HepG2 (cell line): ENCODE measurements around the gene CD1C. TPM values are rescaled to one million over a fixed set of nuclear protein-coding genes. Genes with fewer than 3 reads are reported as not detected.

Experiments
- ATAC-seq: fragments of 200-7000 bp; cut with Tn5 transposase; 3 replicates; pipeline ENCODE4 v1.9.1; 2020; ENCODE audit warnings: mild to moderate bottlenecking, moderate library complexity
- BruUV-seq: library from RNA; stranded (reverse); fragments of 400-500 nt; replicated peaks from 2 replicates; lab custom pipeline; 2021; lab: Mats Ljungman, UMichigan
- CTCF ChIA-PET: fragments of 300-600 bp; formaldehyde crosslinking; extraction: SDS; loops from one replicate; lab custom pipeline; 2021; ENCODE audit warnings: low total read pairs, inconsistent platforms, low intra/inter-chr PET ratio; lab: Yijun Ruan, JAX
- POLR2A ChIA-PET: fragments of 350-600 bp; sonication (Branson Sonifier 250); formaldehyde crosslinking; loops from one replicate; lab custom pipeline; 2020; ENCODE audit warnings: antibody characterized with exemption, inconsistent platforms; lab: Yijun Ruan, JAX
- DNase-seq: peaks from one replicate; pipeline ENCODE4 v3.0.0-alpha.2; 2015; ENCODE audit warnings: low spot score
- FAIRE-seq: peaks from 3 replicates; lab custom pipeline; 2011; peaks lifted over from hg19 to GRCh38; lab: Jason Lieb, UNC
- H2AFZ ChIP-seq: one replicate; pipeline ENCODE4 v1.6.1; 2011; ENCODE audit warnings: low read length, inconsistent platforms
- H3K27ac ChIP-seq: fragments of 300-600 bp; 3 replicates; pipeline ENCODE4 v1.8.0; 2011; ENCODE audit warnings: mixed run types, mild to moderate bottlenecking, mixed read lengths, low read length, inconsistent platforms; ENCODE audit not compliant: insufficient read depth; ENCODE audit errors: extremely low read length
- H3K27me3 ChIP-seq, 2 experiments: fragments of 200-600 bp in 1 of 2; 2 replicates in 1 of 2; 3 replicates in 1 of 2; pipeline versions ENCODE4 v1.6.0 to v1.8.0; 2011; ENCODE audit warnings: low read length in 2 of 2, mild to moderate bottlenecking in 2 of 2, moderate library complexity in 2 of 2, inconsistent platforms in 1 of 2; ENCODE audit not compliant: insufficient read depth in 2 of 2, control insufficient read depth in 1 of 2
- H3K36me3 ChIP-seq, 2 experiments: fragments of 200-600 bp in 1 of 2; replicated peaks in 1 of 2; 2 replicates in 1 of 2; 3 replicates in 1 of 2; pipeline versions ENCODE4 v1.5.1 to v1.8.0; 2011; ENCODE audit warnings: low read length in 2 of 2, inconsistent platforms in 1 of 2; ENCODE audit not compliant: insufficient read depth in 2 of 2, control insufficient read depth in 1 of 2
- H3K4me1 ChIP-seq: 2 replicates; pipeline ENCODE4 v1.5.1; 2012; ENCODE audit warnings: low read length, inconsistent platforms; ENCODE audit not compliant: insufficient read depth
- H3K4me2 ChIP-seq: 2 replicates; pipeline ENCODE4 v1.6.0; 2011; ENCODE audit warnings: low read depth, low read length, inconsistent platforms
- H3K4me3 ChIP-seq, 3 experiments: fragments of 200-600 bp in 1 of 3; sonication (generic), shearing (Covaris generic) in 1 of 3; replicated peaks in 1 of 3; 2 replicates each; pipeline ENCODE4 v1.5.1; 2011 to 2016; ENCODE audit warnings: low read length in 3 of 3, inconsistent platforms in 2 of 3, low read depth in 2 of 3, mild to moderate bottlenecking in 2 of 3, control low read depth in 1 of 3, mixed read lengths in 1 of 3; ENCODE audit not compliant: insufficient read depth in 1 of 3
- H3K79me2 ChIP-seq: one replicate; pipeline ENCODE4 v1.6.1; 2011; ENCODE audit warnings: low read length, inconsistent platforms; ENCODE audit not compliant: insufficient read depth
- H3K9ac ChIP-seq: 2 replicates; pipeline ENCODE4 v1.6.0; 2011; ENCODE audit warnings: mild to moderate bottlenecking, low read depth, low read length, inconsistent platforms; ENCODE audit not compliant: insufficient read depth
- H3K9me3 ChIP-seq: 2 replicates; pipeline ENCODE4 v1.5.1; 2012; ENCODE audit warnings: mild to moderate bottlenecking, low read length
- H4K20me1 ChIP-seq: 2 replicates; pipeline ENCODE4 v1.6.0; 2011; ENCODE audit warnings: inconsistent platforms, mild to moderate bottlenecking, low read length, moderate library complexity; ENCODE audit not compliant: insufficient read depth
- CSRNP1 ChIP-seq: sonication (generic); formaldehyde crosslinking; IDR thresholded peaks from 2 replicates; pipeline ENCODE4 v1.8.1; 2023; ENCODE audit warnings: mild to moderate bottlenecking, missing genetic modification reagents
- GMEB1 ChIP-seq: sonication (generic); formaldehyde crosslinking; IDR thresholded peaks from 2 replicates; pipeline ENCODE4 v1.5.1; 2020; ENCODE audit warnings: missing genetic modification reagents, mild to moderate bottlenecking, borderline replicate concordance
- KDM4B ChIP-seq: sonication (generic); formaldehyde crosslinking; IDR thresholded peaks from 2 replicates; pipeline ENCODE4 v1.4.0; 2020; ENCODE audit warnings: missing genetic modification reagents
- KMT2A ChIP-seq: sonication (generic); formaldehyde crosslinking; IDR thresholded peaks from 2 replicates; pipeline ENCODE4 v1.4.0; 2020; ENCODE audit warnings: missing genetic modification reagents
- MAFF ChIP-seq: IDR thresholded peaks from 2 replicates; pipeline ENCODE4 v1.6.1; 2011; ENCODE audit warnings: low read depth, low read length, improper control_type of control experiment
- MZF1 ChIP-seq: sonication (generic); formaldehyde crosslinking; IDR thresholded peaks from 2 replicates; pipeline ENCODE4 v1.8.1; 2023; ENCODE audit warnings: mild to moderate bottlenecking, missing genetic modification reagents, borderline replicate concordance
- RFX3 ChIP-seq: IDR thresholded peaks from 2 replicates; pipeline ENCODE4 v1.6.1; 2016; ENCODE audit warnings: missing biosample characterization, missing genetic modification reagents
- ZNF547 ChIP-seq: sonication (generic); formaldehyde crosslinking; IDR thresholded peaks from 2 replicates; pipeline ENCODE4 v1.5.1; 2020; ENCODE audit warnings: mild to moderate bottlenecking, missing genetic modification reagents
- ZNF619 ChIP-seq: sonication (generic); formaldehyde crosslinking; IDR thresholded peaks from 2 replicates; pipeline ENCODE4 v1.4.0; 2020; ENCODE audit warnings: mild to moderate bottlenecking, missing genetic modification reagents
- ZSCAN30 ChIP-seq: sonication (generic); formaldehyde crosslinking; IDR thresholded peaks from 2 replicates; pipeline ENCODE4 v1.5.0; 2020; ENCODE audit warnings: mild to moderate bottlenecking, missing genetic modification reagents
- in situ Hi-C: cut with HindIII; loops from 2 replicates; pipeline ENCODE4 v1.10.0; 2017; ENCODE audit warnings: low pct_unique_long_range_greater_than_20kb; ENCODE audit not compliant: extremely low pct_ligation_motif_present
- intact Hi-C: fragments of 100-400 bp; cut with micrococcal nuclease; formaldehyde crosslinking; loops from one replicate; pipeline ENCODE4 v1.10.0; 2022; ENCODE audit not compliant: unreplicated experiment
- polyA plus RNA-seq, 8 experiments: library from polyadenylated mRNA; depleted of rRNA in 3 of 8; stranded (reverse) in 7 of 8; unstranded in 1 of 8; fragments of >200 nt; fragmentation: Illumina TruSeq in 4 of 8; extraction: Trizol in 4 of 8; gene quantifications; 2 replicates each; pipeline versions ENCODE4 v1.2.1 to v1.2.3, GENCODE V29; 2011 to 2016; ENCODE audit warnings: low read depth in 4 of 8, missing spikeins in 1 of 8, mixed read lengths in 1 of 8; ENCODE audit not compliant: insufficient read depth in 1 of 8
- total RNA-seq, 5 experiments: library from RNA; depleted of rRNA; stranded (reverse); fragments of >200 nt; fragmentation: Illumina TruSeq; extraction: Trizol; gene quantifications; 2 replicates each; pipeline ENCODE4 v1.2.3, GENCODE V29; 2016; ENCODE audit warnings: low read depth in 1 of 5
- TF ChIP-seq, protein P1 (sequence below): fragments of 450-650 bp; IDR thresholded peaks from 2 replicates; pipeline ENCODE4 v1.6.1; 2017; ENCODE audit warnings: mild to moderate bottlenecking
- TF ChIP-seq, protein P2 (sequence below): sonication (generic); formaldehyde crosslinking; IDR thresholded peaks from 2 replicates; pipeline ENCODE4 v1.4.0; 2020; ENCODE audit warnings: missing genetic modification reagents
- TF ChIP-seq, protein P3 (sequence below): sonication (generic); formaldehyde crosslinking; IDR thresholded peaks from 2 replicates; pipeline ENCODE4 v1.4.0; 2020; ENCODE audit warnings: missing genetic modification reagents

Gene CD1C
- total and polyA plus RNA-seq, 2 of the 13 experiments (the other 11 are each of a cell fraction or from before 2014, with no cell fraction given), result not detected

DNA sequence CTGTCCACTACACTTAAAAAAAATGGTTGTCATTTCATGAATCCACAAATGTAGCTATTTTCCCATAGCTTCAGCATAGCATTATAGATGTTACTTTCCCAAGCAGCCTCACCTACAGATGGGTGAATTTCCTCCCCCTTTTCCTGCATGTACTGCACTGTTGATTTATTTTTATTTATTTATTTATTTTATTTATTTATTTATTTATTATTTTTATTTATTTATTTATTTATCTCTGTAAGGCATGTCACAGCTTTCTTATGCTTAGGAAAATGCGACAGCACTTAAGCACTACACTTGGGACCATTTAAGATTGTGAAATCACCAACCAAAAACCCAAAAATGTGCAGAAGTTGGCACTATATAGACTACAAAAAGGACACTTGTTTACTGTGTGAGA, 30.6 kb upstream of the CD1C start (continued):
- TF ChIP-seq GMEB1 (CRISPR knock-in tag) (no peak), CSRNP1 (CRISPR knock-in tag) (no peak), MAFF (no peak)

DNA sequence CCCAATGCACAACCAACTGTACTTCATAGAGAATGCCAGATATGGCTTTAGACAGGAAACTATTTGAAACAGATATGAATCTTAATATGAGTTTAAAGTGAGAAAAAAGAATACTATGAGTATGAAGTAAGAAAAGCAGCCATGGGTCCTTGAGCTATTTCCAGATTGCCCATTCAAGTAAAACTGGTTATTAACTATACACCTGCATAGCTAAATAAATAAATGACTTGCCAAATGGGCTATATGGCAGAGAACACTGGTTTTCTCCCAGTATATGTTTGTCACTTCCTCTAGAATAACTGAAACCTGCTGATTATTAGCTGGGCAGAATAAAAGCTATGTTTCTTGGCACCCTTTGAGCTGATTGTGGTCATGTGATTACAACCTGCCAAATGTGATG, 17.0 kb upstream of the CD1C start:
- H2AFZ ChIP-seq, result no peak overlapping the region
- intact Hi-C loops (no loop called here), in situ Hi-C loops (no loop called here)
- FAIRE-seq, result no peak
- H4K20me1 ChIP-seq, result no peaks in the 10 kb centered on the region
- H3K9me3 ChIP-seq, result peaks cover 7% of the 10 kb centered on the region; the same call in 1 of the 2 replicates
- H3K4me1 ChIP-seq, result no peaks in the 10 kb centered on the region
- CTCF ChIA-PET, result no interaction called here
- H3K36me3 ChIP-seq, result no peaks in the 10 kb centered on the region
- POLR2A ChIA-PET, result no interaction called here
- DNase-seq, result no peak
- no peaks in the 10 kb centered on the region for H3K27me3 ChIP-seq
- ATAC-seq, result no peak
- H3K79me2 ChIP-seq, result no peaks in the 10 kb centered on the region
- no peak overlapping the region for H3K4me2 ChIP-seq
- H3K27ac ChIP-seq, result no peak overlapping the region
- no peak overlapping the region for H3K9ac ChIP-seq
- no peak overlapping the region for H3K4me3 ChIP-seq
- no TSS peak for BruUV-seq
- TF ChIP-seq ZSCAN30 (CRISPR knock-in tag) (no peak), MZF1 (CRISPR knock-in tag) (no peak), ZNF547 (CRISPR knock-in tag) (no peak), ZNF619 (no peak), KDM4B (CRISPR knock-in tag) (no peak), RFX3 (CRISPR knock-in tag) (no peak), KMT2A (no peak)
- TF ChIP-seq, protein P1, sequence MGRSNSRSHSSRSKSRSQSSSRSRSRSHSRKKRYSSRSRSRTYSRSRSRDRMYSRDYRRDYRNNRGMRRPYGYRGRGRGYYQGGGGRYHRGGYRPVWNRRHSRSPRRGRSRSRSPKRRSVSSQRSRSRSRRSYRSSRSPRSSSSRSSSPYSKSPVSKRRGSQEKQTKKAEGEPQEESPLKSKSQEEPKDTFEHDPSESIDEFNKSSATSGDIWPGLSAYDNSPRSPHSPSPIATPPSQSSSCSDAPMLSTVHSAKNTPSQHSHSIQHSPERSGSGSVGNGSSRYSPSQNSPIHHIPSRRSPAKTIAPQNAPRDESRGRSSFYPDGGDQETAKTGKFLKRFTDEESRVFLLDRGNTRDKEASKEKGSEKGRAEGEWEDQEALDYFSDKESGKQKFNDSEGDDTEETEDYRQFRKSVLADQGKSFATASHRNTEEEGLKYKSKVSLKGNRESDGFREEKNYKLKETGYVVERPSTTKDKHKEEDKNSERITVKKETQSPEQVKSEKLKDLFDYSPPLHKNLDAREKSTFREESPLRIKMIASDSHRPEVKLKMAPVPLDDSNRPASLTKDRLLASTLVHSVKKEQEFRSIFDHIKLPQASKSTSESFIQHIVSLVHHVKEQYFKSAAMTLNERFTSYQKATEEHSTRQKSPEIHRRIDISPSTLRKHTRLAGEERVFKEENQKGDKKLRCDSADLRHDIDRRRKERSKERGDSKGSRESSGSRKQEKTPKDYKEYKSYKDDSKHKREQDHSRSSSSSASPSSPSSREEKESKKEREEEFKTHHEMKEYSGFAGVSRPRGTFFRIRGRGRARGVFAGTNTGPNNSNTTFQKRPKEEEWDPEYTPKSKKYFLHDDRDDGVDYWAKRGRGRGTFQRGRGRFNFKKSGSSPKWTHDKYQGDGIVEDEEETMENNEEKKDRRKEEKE, result no peak
- TF ChIP-seq, protein P2, sequence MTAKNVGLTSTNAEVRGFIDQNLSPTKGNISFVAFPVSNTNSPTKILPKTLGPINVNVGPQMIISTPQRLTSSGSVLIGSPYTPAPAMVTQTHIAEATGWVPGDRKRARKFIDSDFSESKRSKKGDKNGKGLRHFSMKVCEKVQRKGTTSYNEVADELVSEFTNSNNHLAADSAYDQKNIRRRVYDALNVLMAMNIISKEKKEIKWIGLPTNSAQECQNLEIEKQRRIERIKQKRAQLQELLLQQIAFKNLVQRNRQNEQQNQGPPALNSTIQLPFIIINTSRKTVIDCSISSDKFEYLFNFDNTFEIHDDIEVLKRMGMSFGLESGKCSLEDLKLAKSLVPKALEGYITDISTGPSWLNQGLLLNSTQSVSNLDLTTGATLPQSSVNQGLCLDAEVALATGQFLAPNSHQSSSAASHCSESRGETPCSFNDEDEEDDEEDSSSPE (CRISPR knock-in tag), result no peak
- TF ChIP-seq, protein P3, sequence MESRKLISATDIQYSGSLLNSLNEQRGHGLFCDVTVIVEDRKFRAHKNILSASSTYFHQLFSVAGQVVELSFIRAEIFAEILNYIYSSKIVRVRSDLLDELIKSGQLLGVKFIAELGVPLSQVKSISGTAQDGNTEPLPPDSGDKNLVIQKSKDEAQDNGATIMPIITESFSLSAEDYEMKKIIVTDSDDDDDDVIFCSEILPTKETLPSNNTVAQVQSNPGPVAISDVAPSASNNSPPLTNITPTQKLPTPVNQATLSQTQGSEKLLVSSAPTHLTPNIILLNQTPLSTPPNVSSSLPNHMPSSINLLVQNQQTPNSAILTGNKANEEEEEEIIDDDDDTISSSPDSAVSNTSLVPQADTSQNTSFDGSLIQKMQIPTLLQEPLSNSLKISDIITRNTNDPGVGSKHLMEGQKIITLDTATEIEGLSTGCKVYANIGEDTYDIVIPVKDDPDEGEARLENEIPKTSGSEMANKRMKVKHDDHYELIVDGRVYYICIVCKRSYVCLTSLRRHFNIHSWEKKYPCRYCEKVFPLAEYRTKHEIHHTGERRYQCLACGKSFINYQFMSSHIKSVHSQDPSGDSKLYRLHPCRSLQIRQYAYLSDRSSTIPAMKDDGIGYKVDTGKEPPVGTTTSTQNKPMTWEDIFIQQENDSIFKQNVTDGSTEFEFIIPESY (CRISPR knock-in tag), result no peak
